RWPE1 (cell line): ENCODE data around the gene NAIF1.
"Not testable (repeated sequence)": the region's sequence is repeated elsewhere in the genome, so short reads cannot be mapped to it uniquely, and the experiment has no call there.

ENCODE experiments used
- CTCF ChIA-PET: fragments of 350-600 bp; sonication (Branson Sonifier 250); formaldehyde crosslinking; extraction: SDS; loops from one replicate; lab custom pipeline; 2021; lab: Yijun Ruan, JAX
- POLR2A ChIA-PET: fragments of 400-600 bp; formaldehyde crosslinking; extraction: SDS; loops from one replicate; lab custom pipeline; 2020; ENCODE audit warnings: antibody characterized with exemption; ENCODE audit not compliant: low non-redundant PET; lab: Yijun Ruan, JAX
- DNase-seq: peaks from one replicate; pipeline ENCODE4 v3.0.0; 2012; ENCODE audit warnings: low spot score
- H3K27ac ChIP-seq: fragments of 450-650 bp; 2 replicates; pipeline ENCODE4 v1.5.1; 2017
- TF ChIP-seq, protein P1 (sequence below): fragments of 450-650 bp; conservative IDR thresholded peaks from 2 replicates; pipeline ENCODE4 v1.5.1; 2017; ENCODE audit warnings: low read depth, mild to moderate bottlenecking

NAIF1 gene

DNA sequence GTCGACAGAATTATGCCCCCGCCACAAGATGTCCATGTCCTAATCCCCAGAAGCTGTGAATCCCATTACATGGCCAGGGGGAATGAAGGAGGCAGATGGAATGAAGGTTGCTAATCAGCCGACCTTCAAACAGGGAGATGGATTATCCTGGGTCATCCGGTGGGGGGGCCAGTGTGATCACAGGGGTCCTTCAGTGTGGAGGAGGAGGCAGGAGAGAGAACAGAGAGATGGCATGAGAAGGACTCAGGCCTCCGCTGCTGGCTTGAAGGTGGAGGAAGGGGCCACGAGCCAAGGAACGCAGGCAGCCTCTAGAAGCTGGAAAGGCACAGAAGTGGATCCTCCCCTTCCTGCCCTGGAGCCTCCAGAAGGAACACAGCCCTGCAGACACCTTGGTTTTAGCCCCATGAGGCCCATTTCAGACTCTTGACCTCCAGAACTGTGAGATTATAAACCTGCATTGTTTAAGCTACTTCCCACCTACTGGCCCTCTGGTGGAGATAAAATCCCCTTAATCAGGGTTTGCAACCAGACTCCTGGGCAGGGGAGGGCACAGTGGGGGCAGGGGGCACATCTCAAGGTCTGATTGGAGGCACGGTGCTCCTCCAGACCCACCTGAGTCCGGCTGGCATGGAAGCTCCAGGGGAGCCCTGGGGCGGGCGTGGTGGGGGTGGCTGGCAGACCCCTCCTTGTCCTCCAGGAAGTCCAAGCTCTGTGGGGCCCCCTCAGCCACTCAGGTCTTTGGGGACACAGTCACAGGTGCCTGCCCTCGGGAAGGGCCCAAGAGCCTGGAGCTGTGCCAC lies 46.6 kb upstream of the NAIF1 start:
- CTCF ChIA-PET, result interaction anchor here (0.6 to 6.1 kb wide), 4 partner anchors 11 to 559 kb away, joined by 3 to 55 read pairs (median 3); no protein-coding TSS in a partner anchor
- POLR2A ChIA-PET, result no interaction called here
- TF ChIP-seq, protein P1, sequence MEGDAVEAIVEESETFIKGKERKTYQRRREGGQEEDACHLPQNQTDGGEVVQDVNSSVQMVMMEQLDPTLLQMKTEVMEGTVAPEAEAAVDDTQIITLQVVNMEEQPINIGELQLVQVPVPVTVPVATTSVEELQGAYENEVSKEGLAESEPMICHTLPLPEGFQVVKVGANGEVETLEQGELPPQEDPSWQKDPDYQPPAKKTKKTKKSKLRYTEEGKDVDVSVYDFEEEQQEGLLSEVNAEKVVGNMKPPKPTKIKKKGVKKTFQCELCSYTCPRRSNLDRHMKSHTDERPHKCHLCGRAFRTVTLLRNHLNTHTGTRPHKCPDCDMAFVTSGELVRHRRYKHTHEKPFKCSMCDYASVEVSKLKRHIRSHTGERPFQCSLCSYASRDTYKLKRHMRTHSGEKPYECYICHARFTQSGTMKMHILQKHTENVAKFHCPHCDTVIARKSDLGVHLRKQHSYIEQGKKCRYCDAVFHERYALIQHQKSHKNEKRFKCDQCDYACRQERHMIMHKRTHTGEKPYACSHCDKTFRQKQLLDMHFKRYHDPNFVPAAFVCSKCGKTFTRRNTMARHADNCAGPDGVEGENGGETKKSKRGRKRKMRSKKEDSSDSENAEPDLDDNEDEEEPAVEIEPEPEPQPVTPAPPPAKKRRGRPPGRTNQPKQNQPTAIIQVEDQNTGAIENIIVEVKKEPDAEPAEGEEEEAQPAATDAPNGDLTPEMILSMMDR, result no peak
- peak overlapping the region; percentile 9 for H3K27ac ChIP-seq
- DNase-seq, result no peak

DNA sequence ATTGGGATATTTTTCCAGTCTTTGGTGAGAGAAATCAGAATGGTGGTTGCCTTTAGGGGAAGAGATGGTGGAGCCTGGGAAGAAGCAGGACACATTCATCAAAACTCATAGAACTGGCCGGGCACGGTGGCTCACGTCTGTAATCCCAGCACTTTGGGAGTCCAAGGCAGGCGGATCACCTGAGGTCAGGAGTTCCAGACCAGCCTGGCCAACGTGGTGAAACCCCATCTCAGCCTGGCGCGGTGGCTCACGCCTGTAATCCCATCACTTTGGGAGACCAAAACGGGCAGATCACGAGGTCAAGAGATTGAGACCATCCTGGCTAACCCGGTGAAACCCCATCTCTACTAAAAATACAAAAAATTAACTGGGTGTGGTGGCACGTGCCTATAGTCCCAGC lies 44.6 kb upstream of the NAIF1 start:
- POLR2A ChIA-PET, DNase-seq, CTCF ChIA-PET, H3K27ac ChIP-seq: not testable (repeated sequence)

DNA sequence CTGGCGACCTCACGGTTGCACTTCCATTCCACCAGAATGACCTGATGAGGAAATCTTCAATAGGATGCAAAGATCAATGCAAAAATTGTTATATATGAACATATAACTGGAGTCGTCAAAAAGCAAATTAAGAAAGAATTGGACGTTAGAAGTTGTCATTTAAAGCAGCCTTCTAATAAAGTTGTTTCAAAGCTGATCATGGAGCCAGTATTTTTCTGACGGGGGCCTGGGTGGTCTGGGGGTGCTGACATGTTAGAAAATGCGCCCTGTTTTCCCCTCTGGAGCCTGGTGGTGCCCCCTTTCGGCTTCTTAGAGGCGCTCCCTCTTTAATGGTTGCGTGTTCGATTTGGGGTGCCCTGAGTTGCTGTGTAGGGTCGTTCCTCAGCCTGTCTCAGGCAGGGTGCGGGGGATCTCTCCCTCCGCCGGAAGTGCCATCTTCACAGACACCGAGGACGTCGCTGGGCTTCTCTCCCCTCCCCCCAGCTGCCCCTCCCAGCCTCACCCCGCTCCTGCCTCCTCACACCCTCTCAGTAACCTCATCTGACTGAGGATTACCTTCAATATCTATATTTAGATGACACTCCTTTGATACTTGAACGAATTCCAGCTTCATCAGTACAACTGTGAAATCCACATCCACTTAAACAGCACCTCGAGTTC lies 42.1 kb upstream of the NAIF1 start:
- POLR2A ChIA-PET, result interaction anchor here (0.7 kb wide), 1 partner anchor 9 kb away, joined by 3 read pairs; no protein-coding TSS in a partner anchor
- no peak for DNase-seq
- TF ChIP-seq, protein P1, result no peak
- H3K27ac ChIP-seq, result peak overlapping the region; percentile 37
- CTCF ChIA-PET, result interaction anchor here (0.6 to 6.6 kb wide), 2 partner anchors 8 to 118 kb away, joined by 4 to 51 read pairs; no protein-coding TSS in a partner anchor

DNA sequence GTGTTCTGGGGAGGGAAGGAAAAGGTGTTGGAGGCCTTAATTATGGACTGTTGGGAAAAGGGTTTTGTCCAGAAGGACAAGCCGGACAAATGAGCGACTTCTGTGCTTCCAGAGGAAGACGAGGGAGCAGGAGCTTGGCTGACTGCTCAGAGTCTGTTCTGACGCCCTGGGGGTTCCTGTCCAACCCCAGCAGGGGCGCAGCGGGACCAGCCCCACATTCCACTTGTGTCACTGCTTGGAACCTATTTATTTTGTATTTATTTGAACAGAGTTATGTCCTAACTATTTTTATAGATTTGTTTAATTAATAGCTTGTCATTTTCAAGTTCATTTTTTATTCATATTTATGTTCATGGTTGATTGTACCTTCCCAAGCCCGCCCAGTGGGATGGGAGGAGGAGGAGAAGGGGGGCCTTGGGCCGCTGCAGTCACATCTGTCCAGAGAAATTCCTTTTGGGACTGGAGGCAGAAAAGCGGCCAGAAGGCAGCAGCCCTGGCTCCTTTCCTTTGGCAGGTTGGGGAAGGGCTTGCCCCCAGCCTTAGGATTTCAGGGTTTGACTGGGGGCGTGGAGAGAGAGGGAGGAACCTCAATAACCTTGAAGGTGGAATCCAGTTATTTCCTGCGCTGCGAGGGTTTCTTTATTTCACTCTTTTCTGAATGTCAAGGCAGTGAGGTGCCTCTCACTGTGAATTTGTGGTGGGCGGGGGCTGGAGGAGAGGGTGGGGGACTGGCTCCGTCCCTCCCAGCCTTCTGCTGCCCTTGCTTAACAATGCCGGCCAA lies 41.3 kb upstream of the NAIF1 start:
- DNase-seq, result no peak
- TF ChIP-seq, protein P1, result no peak
- ChIA-PET CTCF (interaction anchor here (6.6 kb wide), 1 partner anchor 9 kb away, joined by 51 read pairs; no protein-coding TSS in a partner anchor), POLR2A (no interaction called here)
- peak overlapping the region; percentile 37 for H3K27ac ChIP-seq

DNA sequence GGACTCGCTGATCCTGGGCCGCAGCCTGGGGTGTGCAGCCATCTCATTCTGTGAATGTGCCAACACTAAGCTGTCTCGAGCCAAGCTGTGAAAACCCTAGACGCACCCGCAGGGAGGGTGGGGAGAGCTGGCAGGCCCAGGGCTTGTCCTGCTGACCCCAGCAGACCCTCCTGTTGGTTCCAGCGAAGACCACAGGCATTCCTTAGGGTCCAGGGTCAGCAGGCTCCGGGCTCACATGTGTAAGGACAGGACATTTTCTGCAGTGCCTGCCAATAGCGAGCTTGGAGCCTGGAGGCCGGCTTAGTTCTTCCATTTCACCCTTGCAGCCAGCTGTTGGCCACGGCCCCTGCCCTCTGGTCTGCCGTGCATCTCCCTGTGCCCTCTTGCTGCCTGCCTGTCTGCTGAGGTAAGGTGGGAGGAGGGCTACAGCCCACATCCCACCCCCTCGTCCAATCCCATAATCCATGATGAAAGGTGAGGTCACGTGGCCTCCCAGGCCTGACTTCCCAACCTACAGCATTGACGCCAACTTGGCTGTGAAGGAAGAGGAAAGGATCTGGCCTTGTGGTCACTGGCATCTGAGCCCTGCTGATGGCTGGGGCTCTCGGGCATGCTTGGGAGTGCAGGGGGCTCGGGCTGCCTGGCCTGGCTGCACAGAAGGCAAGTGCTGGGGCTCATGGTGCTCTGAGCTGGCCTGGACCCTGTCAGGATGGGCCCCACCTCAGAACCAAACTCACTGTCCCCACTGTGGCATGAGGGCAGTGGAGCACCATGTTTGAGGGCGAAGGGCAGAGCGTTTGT lies 40.5 kb upstream of the NAIF1 start:
- POLR2A ChIA-PET, result no interaction called here
- H3K27ac ChIP-seq, result peak overlapping the region; percentile 37
- CTCF ChIA-PET, result interaction anchor here (0.6 to 6.6 kb wide), 3 partner anchors 10 to 165 kb away, joined by 3 to 51 read pairs (median 7); no protein-coding TSS in a partner anchor
- TF ChIP-seq, protein P1, result no peak
- DNase-seq, result no peak

DNA sequence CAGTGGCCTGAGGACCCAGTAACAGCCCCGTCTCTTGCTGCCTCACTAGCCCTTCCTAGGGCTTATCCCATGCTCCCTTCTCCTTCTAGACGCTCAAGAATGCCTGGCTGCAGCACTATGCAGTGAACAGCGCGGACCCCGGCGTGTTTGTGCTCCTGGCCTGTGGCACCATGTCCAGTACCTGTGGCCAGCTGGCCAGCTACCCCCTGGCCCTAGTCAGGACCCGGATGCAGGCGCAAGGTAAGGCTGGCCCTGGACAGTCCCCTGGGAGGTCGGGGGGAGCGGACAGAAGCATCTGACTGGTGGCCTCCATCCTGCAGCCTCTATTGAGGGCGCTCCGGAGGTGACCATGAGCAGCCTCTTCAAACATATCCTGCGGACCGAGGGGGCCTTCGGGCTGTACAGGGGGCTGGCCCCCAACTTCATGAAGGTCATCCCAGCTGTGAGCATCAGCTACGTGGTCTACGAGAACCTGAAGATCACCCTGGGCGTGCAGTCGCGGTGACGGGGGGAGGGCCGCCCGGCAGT lies 39.9 kb upstream of the NAIF1 start:
- TF ChIP-seq, protein P1, result no peak
- DNase-seq, result no peak
- POLR2A ChIA-PET, result no interaction called here
- H3K27ac ChIP-seq, result peak overlapping the region; percentile 37
- CTCF ChIA-PET, result interaction anchor here (0.6 to 6.6 kb wide), 4 partner anchors 10 to 164 kb away, joined by 3 to 51 read pairs (median 5); no protein-coding TSS in a partner anchor
